Fibroblast of the conjunctiva (primary cell): ENCODE data around the gene SLC25A51.

Experiments
- DNase-seq: peaks from one replicate; pipeline ENCODE4 v3.0.0-alpha.2; 2010; ENCODE audit warnings: low read depth

The SLC25A51 gene

GRCh38 chr9:37903647-37904444, at the start of gene SLC25A51:
TSS of gene SLC25A51 (minus strand) at chr9:37904127. CDS start at chr9:37888550, 15,577 bp downstream.
- peak; percentile 75 for DNase-seq

GRCh38 chr9:37953206-37953774, 49.4 kb upstream of the SLC25A51 start:
- DNase-seq = no peak

- DNase-seq = no peak
These were observed 48.8 kb upstream of the SLC25A51 start for GRCh38 chr9:37952731-37953130.

GRCh38 chr9:37951671-37952449, 47.9 kb upstream of the SLC25A51 start:
- DNase-seq = no peak

- DNase-seq = no peak
These were observed 46.6 kb upstream of the SLC25A51 start for GRCh38 chr9:37950561-37950960.

- DNase-seq = no peak
These were observed 45.6 kb upstream of the SLC25A51 start for GRCh38 chr9:37949576-37949975.

GRCh38 chr9:37948417-37948980, 44.6 kb upstream of the SLC25A51 start:
- DNase-seq = no peak

- DNase-seq = no peak
These were observed 44.0 kb upstream of the SLC25A51 start for GRCh38 chr9:37947977-37948376.

GRCh38 chr9:37947471-37947870, 43.5 kb upstream of the SLC25A51 start:
- no peak for DNase-seq

GRCh38 chr9:37946971-37947370, 43.0 kb upstream of the SLC25A51 start:
- no peak for DNase-seq

GRCh38 chr9:37946041-37946440, 42.1 kb upstream of the SLC25A51 start:
- DNase-seq = no peak

GRCh38 chr9:37944671-37945481, 40.9 kb upstream of the SLC25A51 start:
- no peak for DNase-seq

GRCh38 chr9:37944266-37944650, 40.3 kb upstream of the SLC25A51 start:
- DNase-seq = no peak

GRCh38 chr9:37943345-37944265, 39.7 kb upstream of the SLC25A51 start:
- peak; percentile 85 for DNase-seq

GRCh38 chr9:37942621-37943344, 38.9 kb upstream of the SLC25A51 start:
- DNase-seq = no peak

GRCh38 chr9:37941253-37941652, 37.3 kb upstream of the SLC25A51 start:
- no peak for DNase-seq

GRCh38 chr9:37939575-37940095, 35.7 kb upstream of the SLC25A51 start:
- no peak for DNase-seq

- no peak for DNase-seq
These were observed 34.4 kb upstream of the SLC25A51 start for GRCh38 chr9:37938121-37938891.

- no peak for DNase-seq
These were observed 33.4 kb upstream of the SLC25A51 start for GRCh38 chr9:37937366-37937765.
